GM21515 (cell line): ENCODE data around the gene ACTN4.

Experiments
- ATAC-seq: cut with Tn5 transposase; IDR thresholded peaks from one replicate; pipeline ENCODE4 v1.9.1; 2021; ENCODE audit not compliant: unreplicated experiment

The ACTN4 gene

DNA sequence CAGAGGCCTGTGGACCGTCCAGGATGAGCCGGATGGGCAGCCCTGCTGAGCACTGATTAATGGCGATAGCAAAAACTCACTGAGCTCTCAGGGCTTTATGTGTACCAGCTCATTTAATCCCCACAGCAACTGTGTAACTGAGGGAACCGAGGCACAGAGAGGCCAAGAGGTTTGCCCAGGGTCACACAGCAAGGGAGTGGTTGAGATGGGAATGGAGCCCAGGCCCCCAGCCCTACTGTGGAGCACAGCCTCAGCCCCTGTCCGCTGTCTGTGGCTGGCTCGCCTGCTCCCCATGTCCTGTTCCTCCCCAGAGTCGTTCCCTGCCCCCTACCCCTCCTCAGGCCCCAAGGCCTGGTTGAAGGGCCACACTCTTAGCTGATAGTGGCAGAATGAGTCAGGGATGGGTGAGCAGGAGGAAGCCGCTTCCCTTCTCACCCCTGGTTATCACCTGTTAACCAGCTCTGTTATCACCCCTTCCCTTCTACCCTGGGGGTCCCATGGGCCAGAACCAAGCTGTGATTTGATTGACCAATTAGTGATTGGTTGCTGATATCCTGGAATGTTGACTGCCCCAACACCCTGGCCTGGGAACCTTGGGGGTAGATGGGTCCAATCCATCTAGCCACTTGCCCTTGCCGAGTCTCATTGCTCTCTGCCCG lies 75.6 kb downstream of the ACTN4 start:
- no peak for ATAC-seq

- ATAC-seq = no peak
These were observed 76.1 kb downstream of the ACTN4 start for GRCh38 chr19:38723606-38723965.

GRCh38 chr19:38723990-38724854 lies 76.8 kb downstream of the ACTN4 start:
- no peak for ATAC-seq

DNA sequence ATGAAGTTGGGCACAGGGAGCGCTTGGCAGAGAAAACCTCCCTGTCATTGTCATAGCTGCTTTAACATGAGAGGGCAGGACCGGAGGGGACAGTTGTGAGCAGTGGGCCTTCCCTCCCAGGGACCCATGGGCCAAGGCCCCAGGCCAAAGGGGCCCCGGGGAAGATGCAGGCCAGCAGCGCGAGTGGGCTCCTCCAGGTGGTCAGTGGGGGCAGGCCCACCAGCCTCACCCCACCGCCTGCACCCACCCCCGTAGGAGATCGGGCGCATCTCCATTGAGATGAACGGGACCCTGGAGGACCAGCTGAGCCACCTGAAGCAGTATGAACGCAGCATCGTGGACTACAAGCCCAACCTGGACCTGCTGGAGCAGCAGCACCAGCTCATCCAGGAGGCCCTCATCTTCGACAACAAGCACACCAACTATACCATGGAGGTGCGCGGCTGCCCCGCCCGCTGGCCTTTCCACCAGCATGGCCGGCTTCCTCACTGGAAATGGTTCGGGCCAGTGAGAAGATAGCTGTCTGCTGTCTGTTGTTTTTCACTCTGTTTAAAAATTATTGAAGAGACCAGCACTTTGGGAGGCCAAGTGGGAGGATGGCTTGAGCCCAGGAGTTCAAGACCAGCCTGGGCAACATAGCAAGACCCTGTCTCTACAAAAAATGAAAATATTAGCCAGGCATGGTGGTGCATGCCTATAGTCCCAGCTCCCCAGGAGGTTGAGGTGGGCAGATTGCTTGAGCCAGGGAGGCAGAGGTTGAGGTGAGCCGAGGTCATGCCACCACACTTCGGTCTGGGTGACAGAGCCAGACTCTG lies 78.2 kb downstream of the ACTN4 start:
- ATAC-seq = no peak

- no peak for ATAC-seq
These were observed 78.8 kb downstream of the ACTN4 start for GRCh38 chr19:38726284-38726673.

- ATAC-seq = no peak
These were observed 79.4 kb downstream of the ACTN4 start for GRCh38 chr19:38726761-38727301.

GRCh38 chr19:38727306-38727867 lies 79.9 kb downstream of the ACTN4 start:
- ATAC-seq = no peak

GRCh38 chr19:38727868-38728660 lies 80.6 kb downstream of the ACTN4 start:
- ATAC-seq = no peak

DNA sequence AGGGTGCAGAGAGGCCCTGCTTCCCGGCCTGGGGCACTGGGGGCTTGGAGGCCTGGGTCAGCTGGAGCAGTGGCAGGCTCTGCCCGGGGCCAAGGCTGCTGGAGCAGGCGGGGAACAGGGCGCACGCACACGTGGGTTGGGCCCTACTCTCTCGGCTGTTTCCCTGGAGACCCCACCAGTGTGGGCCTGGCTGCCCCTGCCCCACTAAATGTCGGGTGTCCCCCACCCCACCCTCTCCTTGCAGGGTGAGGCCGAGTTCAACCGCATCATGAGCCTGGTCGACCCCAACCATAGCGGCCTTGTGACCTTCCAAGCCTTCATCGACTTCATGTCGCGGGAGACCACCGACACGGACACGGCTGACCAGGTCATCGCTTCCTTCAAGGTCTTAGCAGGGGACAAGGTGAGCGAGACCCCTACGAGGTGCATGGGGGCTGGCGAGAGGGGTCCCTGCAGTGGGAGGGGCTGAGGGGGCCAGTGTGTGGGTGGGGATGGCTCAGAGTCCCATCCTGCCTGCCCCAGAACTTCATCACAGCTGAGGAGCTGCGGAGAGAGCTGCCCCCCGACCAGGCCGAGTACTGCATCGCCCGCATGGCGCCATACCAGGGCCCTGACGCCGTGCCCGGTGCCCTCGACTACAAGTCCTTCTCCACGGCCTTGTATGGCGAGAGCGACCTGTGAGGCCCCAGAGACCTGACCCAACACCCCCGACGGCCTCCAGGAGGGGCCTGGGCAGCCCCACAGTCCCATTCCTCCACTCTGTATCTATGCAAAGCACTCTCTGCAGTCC lies 81.5 kb downstream of the ACTN4 start:
- ATAC-seq = no peak

DNA sequence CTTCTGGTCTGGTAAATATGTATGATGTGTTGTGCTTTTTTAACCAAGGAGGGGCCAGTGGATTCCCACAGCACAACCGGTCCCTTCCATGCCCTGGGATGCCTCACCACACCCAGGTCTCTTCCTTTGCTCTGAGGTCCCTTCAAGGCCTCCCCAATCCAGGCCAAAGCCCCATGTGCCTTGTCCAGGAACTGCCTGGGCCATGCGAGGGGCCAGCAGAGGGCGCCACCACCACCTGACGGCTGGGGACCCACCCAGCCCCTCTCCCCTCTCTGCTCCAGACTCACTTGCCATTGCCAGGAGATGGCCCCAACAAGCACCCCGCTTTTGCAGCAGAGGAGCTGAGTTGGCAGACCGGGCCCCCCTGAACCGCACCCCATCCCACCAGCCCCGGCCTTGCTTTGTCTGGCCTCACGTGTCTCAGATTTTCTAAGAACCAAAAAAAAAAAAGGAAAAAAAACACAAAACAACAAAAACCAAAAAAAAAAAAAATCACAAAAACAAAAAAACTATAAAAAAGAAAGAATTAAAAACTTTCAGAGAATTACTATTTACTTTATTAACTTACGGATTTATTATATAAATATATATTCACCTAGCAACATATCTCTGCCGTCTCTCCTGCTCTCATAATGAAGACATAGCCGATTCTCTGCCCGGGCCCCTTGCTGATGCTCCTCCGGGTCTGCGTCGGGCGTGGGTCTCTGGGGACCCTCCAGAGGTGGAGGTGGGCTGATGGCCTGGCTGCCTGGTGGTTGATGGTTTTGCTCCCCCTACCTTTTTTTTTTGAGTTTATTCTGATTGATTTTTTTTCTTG lies 82.4 kb downstream of the ACTN4 start:
- no peak for ATAC-seq

GRCh38 chr19:38730470-38730730 lies 83.0 kb downstream of the ACTN4 start:
- ATAC-seq = no peak

DNA sequence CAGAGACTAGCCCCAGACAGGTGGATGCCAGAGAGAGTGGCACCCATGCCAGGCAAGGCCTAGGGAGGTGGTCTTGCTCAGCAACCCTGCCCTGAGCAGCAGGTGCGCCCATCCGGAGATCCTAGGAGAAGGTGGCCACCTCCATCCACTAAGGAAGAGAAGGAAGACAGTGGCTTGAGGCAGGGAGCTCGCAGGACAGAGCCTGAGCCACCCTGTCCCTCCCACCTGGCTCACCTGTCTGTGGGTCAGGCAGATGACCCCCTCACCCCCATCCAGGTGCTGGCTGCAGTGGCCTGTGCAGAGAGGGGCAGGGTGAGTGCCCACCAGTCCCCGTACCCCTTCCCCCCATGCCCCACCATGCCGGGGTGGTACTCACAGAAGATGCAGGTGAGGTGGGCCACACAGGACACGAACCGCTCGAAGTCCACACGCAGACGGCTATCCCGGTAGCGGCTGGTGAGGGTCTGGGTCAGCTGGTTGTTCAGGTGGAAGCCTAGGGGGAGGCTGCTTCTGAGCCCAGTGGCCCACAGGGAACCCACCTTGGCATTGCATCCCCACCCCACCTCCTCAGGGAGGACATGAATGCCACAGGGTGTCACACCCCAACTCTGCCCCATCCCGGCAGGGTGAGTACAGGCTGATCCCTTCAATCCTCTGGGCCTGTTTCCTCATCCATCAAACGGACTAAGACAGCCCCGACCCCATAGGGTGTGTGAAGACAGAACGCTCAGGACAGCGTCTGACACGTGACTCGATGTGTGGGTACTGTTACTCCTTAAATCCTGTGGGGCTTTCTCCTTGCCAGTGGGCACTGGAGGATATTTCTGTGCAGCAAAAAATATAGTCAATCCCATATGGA lies 83.5 kb downstream of the ACTN4 start:
- ATAC-seq = no peak

GRCh38 chr19:38731654-38732301 lies 84.3 kb downstream of the ACTN4 start:
- ATAC-seq = no peak

GRCh38 chr19:38733241-38733492 lies 85.7 kb downstream of the ACTN4 start:
- no peak for ATAC-seq

DNA sequence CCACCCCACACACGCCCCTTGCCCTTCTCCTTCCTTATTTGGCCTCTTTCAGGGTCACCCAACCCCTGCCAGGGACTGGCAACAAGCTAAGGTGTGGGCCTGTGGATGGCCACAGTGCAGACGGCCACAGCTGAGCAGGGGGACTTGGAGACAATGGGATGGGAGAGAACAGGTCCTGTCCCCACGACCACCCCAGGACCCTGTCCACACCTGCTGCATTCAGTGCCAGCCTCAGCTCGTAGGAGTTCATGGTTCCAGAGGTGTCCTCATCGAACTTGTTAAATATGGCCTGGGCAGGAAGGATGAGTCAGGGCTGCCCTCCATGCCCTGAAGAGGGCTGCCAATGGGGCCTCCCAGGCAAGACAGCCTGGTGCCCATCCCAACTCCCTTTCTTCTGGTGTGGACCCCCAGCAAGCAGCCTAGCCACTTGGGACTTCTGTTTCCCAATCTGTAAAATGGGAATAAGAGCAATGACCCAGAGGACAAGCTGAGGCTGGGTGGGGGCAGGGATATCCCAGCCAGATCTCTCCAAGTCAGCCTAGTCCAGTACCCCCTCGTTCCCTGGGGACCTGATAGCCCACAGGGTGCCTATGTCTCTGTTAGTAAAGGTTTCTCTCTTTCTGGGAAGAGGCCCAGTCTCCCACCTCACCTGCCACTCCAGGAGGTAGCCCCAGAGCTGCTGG lies 86.2 kb downstream of the ACTN4 start:
- no peak for ATAC-seq

DNA sequence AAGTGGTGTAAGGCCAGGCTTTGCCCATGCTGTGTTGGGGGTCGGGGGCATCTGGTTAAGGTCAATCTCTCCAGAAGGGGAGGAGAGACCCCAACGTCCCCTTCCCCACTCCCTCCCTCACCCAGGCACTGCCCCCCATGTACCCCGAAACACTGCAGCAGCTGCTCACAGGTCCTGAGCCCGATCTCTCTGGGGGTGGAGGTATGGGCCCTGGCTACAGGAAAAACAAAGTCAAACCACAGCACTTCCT lies 86.7 kb downstream of the ACTN4 start:
- no peak for ATAC-seq

GRCh38 chr19:38734426-38735256 lies 87.2 kb downstream of the ACTN4 start:
- ATAC-seq = no peak
